Occipital lobe (tissue), 2 donors: ENCODE measurements around the gene KIAA1210. TPM values are rescaled to one million over a fixed set of nuclear protein-coding genes. Genes with fewer than 3 reads are reported as not detected.

Source experiments
- DNase-seq: peaks from one replicate; lab custom pipeline; 2025; lab: John Stamatoyannopoulos, UW
- total RNA-seq: library from RNA; depleted of rRNA; stranded (reverse); fragments of >200 nt; gene quantifications from one replicate; pipeline ENCODE4 v1.2.3, GENCODE V29; 2014

Gene KIAA1210
- total RNA-seq, 1 donor from 2014 or later = under 0.01 TPM

GRCh38 chrX:119093991-119094735 is 33.4 kb downstream of the KIAA1210 start:
- no peak for DNase-seq

DNA sequence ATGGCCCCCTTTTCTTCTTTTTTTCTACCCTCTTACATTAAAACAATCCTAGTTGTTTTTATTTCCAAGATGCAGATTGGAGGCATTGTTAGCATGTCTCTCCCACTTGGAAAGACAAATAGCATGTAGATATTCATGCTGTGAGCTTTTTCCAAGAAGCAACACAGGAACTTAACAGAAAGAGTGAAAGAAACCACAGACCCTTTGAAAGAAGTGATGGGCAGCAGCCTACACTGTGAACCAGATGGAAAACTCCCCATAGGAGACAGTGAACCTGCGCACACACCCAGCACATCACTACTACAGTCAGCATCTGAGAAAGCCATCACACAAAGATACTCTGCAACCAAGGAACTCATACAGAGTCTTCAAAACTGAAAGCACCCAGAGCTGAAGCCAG is 37.0 kb downstream of the KIAA1210 start:
- no peak for DNase-seq

- no peak for DNase-seq
These were observed 38.0 kb downstream of the KIAA1210 start for GRCh38 chrX:119089619-119090018.

DNA sequence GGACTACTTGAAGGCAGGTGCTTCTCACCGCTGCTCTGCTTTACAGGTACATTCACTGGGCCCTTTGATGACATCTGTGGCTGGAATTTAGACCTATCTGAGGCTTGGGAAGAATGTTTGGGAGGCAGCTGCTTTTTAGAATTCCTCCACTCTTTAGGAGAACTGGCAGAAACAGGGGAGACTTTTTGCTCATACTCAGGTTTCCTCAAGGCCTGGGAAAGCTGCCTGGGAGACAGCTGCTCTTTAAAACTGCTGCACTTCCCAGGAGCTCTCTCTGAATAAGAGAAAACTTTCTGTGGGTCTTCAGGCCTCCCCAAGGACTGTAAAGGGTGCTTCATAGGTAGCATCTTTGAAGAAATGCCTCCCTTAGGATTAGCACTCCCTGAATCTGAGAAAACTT is 40.5 kb downstream of the KIAA1210 start:
- no peak for DNase-seq

- no peak for DNase-seq
These were observed 42.8 kb downstream of the KIAA1210 start for GRCh38 chrX:119084766-119085165.

DNA sequence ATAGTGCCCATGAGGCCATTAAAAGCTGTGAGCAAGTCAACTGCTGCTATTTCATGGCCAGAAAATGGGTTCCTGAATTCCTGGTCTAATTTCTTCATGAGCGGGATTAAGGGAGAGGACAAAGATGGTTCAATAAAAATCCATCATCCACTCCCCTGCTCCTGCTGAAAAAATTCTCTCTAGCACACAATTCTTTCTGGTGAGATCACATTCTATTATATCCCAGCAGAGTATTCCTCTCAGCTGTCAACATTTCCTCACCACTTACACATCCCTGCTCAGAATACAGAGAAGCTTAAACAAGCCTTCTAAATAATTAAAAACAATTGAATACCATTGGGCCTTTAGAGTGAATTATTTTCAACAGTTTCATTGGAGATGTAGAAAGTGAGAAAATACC is 45.3 kb downstream of the KIAA1210 start:
- DNase-seq = no peak

DNA sequence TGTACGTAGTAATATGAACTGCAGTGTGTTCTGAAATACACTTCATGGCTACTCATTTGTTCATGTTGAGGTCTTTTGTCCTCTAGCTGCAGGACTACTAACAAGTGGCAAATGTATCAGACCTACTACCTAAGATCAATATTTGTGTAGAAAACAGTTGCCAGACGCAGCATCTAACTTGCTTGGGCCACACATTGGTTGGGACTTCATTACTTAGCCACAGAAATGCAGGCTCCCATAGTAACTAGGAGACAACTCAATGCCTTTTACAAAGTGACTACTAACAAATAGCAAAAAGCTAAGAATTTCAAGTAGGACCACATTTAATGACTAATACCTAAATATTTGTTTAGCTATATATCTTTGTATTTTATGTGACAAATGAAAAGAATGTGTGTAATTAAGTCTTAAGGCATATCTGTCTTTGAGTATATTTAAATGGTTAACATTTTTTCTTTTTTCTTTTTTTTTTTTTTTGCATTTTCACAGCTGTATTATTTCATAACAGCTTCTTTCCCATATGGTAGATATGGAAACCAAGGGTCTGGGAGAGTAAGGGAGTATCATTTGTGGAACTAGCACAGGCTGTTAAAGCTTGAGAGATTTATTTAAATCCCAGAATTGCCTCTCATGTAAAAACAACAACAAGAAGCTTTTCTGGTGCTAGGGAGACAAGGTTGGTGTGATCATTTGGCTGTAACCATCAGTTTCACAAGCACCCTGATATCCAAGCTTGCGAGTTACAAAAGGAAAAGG is 52.2 kb downstream of the KIAA1210 start:
- DNase-seq = no peak

GRCh38 chrX:119073911-119074310 is 53.7 kb downstream of the KIAA1210 start:
- no peak for DNase-seq

DNA sequence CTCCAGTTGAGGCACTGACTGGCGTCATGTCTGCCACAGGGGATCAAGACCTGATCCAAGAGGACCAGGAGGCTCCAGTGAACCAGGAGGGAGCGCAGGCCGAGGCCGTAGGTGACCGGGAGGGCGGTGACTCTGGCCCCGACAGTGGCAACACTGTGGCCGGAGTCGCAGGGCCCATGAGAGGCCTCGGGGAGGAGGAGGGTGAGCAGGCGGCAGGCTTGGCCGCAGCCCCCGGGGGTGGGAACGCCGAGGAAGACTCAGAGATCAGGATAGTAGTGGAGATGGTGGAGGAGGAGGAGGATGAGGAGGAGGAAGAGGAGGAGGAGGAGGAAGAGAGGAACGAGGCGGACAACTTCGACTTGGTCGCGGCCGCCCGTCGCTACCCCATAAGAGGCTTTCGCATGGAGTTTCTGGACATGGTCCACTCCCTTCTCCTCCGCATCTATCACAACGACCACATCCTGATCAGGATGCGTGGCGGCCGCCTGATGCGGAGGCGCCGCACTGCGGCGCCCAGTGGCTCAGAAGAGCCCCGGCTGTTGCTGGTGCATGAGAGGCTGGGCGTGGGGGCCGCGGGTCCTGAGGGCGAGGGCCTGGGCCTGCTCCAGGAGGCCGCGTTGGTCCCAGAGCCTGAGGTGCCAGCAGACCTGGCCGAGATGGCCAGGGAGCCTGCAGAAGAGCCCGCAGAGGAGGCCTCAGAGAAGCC is 54.3 kb downstream of the KIAA1210 start:
- DNase-seq = no peak

GRCh38 chrX:119072744-119073143 is 54.9 kb downstream of the KIAA1210 start, which contains the start of gene CT47C1:
Gene CT47C1, plus strand, starts transcription at chrX:119072993. Its CDS starts 233 bp downstream, at chrX:119073226.
- DNase-seq = no peak

GRCh38 chrX:119071381-119071780 is 56.2 kb downstream of the KIAA1210 start:
- no peak for DNase-seq

- no peak for DNase-seq
These were observed 57.9 kb downstream of the KIAA1210 start for GRCh38 chrX:119069762-119070161.

DNA sequence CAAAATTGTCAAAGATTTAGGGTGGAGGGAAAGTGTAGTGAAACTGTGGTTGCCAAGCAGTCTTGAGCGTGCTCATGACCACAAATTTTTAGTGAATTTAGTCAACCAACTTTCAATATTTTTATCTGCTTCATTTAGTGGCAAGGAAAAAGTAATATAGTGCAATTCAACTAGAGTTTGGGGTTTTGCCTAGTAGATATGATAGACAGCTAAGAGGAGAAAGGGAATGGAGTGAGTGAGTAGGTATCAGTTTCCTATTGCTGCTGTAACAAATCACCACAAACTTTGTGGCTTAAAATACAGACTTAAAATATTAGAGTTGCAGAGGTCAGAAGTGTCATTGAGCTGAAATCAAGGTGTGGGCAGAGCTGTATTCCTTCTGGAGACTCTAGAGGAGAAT is 58.5 kb downstream of the KIAA1210 start:
- no peak for DNase-seq

DNA sequence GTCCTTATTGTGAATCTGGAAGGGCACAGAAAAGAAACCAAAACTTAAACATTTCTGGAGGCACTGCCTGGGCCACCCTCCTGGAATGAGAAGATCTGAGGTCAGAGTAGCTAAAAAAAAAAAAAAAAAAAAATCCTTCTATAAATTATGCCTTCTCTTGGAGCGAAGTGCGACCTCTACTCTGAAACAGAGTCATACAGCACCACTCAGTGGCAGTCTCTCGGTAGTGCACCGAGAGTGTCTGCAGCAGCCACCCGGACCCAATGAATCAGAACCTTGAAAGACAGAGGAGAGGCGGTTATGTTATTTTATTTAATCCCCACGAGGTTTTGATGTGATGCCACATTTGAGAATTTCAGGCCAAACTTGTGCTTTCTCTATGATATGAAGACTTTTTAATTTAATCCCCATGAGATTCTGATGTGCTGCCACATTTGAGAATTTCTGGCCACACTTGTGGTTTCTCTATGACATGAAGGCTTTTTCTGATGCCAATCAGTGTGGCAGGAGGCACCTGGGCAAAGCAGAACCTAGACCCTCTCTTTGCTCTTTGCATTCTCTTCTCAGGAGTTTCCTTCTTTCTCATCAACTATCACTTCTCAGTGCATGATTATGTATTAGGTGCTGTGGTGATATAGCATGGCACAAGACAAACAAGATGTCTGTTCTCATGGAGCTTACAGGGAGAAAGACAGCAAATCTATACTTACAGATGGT is 60.4 kb downstream of the KIAA1210 start:
- DNase-seq = peak; percentile 2

GRCh38 chrX:119063428-119063827 is 64.2 kb downstream of the KIAA1210 start:
- no peak for DNase-seq

DNA sequence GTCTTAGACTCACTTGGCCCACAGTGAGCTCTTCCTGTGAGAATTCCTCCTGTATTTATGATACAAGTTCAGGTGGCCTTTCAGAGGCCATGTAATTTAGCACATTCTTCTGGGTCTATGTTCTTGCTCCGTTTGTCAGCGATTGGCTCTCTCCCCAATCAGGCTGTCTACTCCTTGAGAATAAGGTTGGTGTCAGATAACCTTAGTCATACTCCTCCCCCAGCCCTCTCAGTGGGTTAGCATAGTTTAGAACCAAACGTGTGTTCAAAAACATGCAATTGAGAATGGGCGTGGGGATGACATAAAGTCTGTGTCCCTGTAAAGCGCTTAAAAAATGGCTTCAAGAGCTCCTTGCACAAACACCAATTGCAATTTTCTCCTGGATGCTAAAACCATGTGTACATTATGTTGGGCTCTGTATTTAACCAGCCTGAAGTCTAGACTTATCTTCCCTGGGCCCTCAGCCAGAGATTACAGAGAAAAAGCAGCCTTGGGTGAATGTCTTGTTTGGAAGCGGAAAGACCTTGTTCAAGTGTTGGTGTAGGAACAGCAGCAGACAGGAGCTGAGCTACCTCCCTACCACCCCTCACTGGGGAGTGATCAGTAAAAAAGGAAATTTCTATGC is 64.8 kb downstream of the KIAA1210 start:
- DNase-seq = no peak

DNA sequence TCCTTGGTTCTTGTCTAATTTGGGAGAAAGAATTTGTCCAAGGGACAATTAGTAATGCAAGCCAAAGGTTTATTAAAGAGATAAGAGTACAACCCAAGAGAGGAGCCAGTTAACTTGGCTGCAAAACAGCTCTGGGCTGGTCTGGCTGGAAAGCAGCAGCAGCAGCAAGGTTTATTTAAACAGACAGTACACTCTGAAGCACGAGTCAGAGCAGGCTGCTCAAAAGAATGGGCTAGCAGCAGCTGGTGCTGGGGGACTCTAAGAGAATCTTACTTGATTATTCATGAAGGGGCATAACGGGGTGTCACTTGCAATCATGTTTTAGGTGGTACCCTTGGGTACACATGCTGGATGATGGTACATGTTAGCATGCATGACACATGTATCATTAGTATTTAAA is 71.9 kb downstream of the KIAA1210 start:
- no peak for DNase-seq

- no peak for DNase-seq
These were observed 81.7 kb downstream of the KIAA1210 start for GRCh38 chrX:119045884-119046283.

- DNase-seq = no peak
These were observed 84.6 kb downstream of the KIAA1210 start for GRCh38 chrX:119042996-119043395.

DNA sequence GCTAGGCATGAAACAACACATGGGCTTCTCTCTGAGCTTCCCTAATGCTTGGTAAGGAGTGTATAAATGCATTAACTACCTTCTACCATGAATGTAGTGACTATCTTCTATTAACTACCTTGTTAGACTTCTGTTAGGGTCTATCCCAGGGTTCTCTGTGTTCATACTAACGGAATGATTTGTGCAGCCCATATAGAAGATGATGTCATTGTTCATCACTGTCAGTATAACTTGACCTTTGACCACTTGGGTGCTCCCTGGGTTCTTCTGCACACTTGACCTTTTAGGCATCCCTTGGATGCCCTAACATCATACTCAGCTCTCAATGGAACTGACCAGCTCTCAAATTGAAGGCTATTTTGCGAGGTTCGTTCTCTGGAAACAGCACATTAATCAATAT is 85.6 kb downstream of the KIAA1210 start:
- no peak for DNase-seq

- DNase-seq = no peak
These were observed 86.4 kb downstream of the KIAA1210 start for GRCh38 chrX:119041175-119041574.
